H1 (cell line): ENCODE results near the gene MPV17. TPM values are rescaled to one million over a fixed set of nuclear protein-coding genes. Genes with fewer than 3 reads are reported as not detected.

Source experiments
- CTCF ChIA-PET: fragments of 300-600 bp; sonication (Branson Sonifier 250); formaldehyde crosslinking; loops from one replicate; lab custom pipeline; 2021; ENCODE audit not compliant: partially characterized antibody; lab: Charles Lee
- POLR2A ChIA-PET: fragments of 300-600 bp; sonication (Branson Sonifier 250); formaldehyde crosslinking; loops from one replicate; lab custom pipeline; 2021; ENCODE audit warnings: inconsistent platforms; ENCODE audit not compliant: partially characterized antibody; lab: Charles Lee
- DNase-seq, 2 experiments: peaks; one replicate each; pipeline versions ENCODE4 v3.0.0 to v3.0.0-alpha.2; 2010 to 2022; ENCODE audit warnings: low spot score in 2 of 2, low read depth in 1 of 2, mixed read lengths in 1 of 2
- FAIRE-seq: peaks from 2 replicates; lab custom pipeline; 2011; peaks lifted over from hg19 to GRCh38; lab: Jason Lieb, UNC
- H2AFZ ChIP-seq: 2 replicates; pipeline ENCODE4 v1.8.1; 2012; ENCODE audit warnings: low read length, inconsistent platforms
- H2AK5ac ChIP-seq: 2 replicates; pipeline ENCODE4 v1.6.1; 2013; ENCODE audit warnings: low read depth, low read length
- H2BK120ac ChIP-seq: replicated peaks from 2 replicates; pipeline ENCODE3; 2013; ENCODE audit warnings: low read depth, low read length, inconsistent platforms
- H2BK12ac ChIP-seq: 2 replicates; pipeline ENCODE4 v1.6.1; 2013; ENCODE audit warnings: low read depth, low read length
- H2BK15ac ChIP-seq: 2 replicates; pipeline ENCODE4 v1.6.1; 2013; ENCODE audit warnings: low read length
- H2BK20ac ChIP-seq: 2 replicates; pipeline ENCODE4 v1.6.1; 2013; ENCODE audit warnings: low read length
- H2BK5ac ChIP-seq: 2 replicates; pipeline ENCODE4 v1.6.1; 2013; ENCODE audit warnings: low read depth, low read length
- H3K14ac ChIP-seq: 2 replicates; pipeline ENCODE4 v1.6.1; 2013; ENCODE audit warnings: inconsistent platforms; ENCODE audit not compliant: insufficient read length
- H3K18ac ChIP-seq: 2 replicates; pipeline ENCODE4 v1.6.1; 2013; ENCODE audit warnings: low read length; ENCODE audit errors: extremely low read depth
- H3K23ac ChIP-seq: 2 replicates; pipeline ENCODE4 v1.6.1; 2013; ENCODE audit warnings: inconsistent platforms; ENCODE audit not compliant: insufficient read length
- H3K23me2 ChIP-seq: 2 replicates; pipeline ENCODE4 v1.6.1; 2013; ENCODE audit warnings: low read depth, low read length
- H3K27ac ChIP-seq: 2 replicates; pipeline ENCODE4 v1.6.1; 2011; ENCODE audit warnings: low read depth, low read length, inconsistent platforms
- H3K27me3 ChIP-seq, 4 experiments: replicated peaks in 1 of 4; 1 replicate in 1 of 4; 2 replicates in 3 of 4; pipeline versions ENCODE4 v1.6.1 to v1.8.1; 2011 to 2013; ENCODE audit warnings: low read length in 3 of 4, mild to moderate bottlenecking in 3 of 4, inconsistent platforms in 2 of 4, mixed read lengths in 2 of 4, moderate library complexity in 1 of 4; ENCODE audit not compliant: control insufficient read depth in 3 of 4, insufficient read depth in 3 of 4; ENCODE audit errors: extremely low read depth in 1 of 4
- H3K36me3 ChIP-seq, 4 experiments: 2 replicates each; pipeline versions ENCODE4 v1.6.1 to v1.8.1; 2011 to 2013; ENCODE audit warnings: mild to moderate bottlenecking in 4 of 4, low read length in 3 of 4, moderate library complexity in 2 of 4, control low read depth in 1 of 4, inconsistent platforms in 1 of 4; ENCODE audit not compliant: insufficient read depth in 4 of 4, control insufficient read depth in 2 of 4
- H3K4ac ChIP-seq: replicated peaks from 2 replicates; pipeline ENCODE3; 2013; ENCODE audit warnings: low read length, low read depth, mixed read lengths, inconsistent platforms; ENCODE audit not compliant: insufficient read length
- H3K4me1 ChIP-seq, 4 experiments: replicated peaks in 1 of 4; 1 replicate in 1 of 4; 2 replicates in 3 of 4; pipeline versions ENCODE4 v1.6.1 to v1.8.1; 2011 to 2013; ENCODE audit warnings: low read length in 3 of 4, inconsistent platforms in 2 of 4, mixed read lengths in 1 of 4; ENCODE audit not compliant: insufficient read depth in 4 of 4, control insufficient read depth in 3 of 4
- H3K4me2 ChIP-seq, 2 experiments: 2 replicates each; pipeline versions ENCODE4 v1.6.1 to v1.8.1; 2011 to 2013; ENCODE audit warnings: low read depth in 2 of 2, low read length in 2 of 2, control low read depth in 1 of 2, inconsistent platforms in 1 of 2, mild to moderate bottlenecking in 1 of 2; ENCODE audit not compliant: insufficient read depth in 1 of 2
- H3K4me3 ChIP-seq, 4 experiments: fragments of 200-600, 300-600 bp in 1 of 4; sonication (generic), shearing (Covaris generic), sonication (Bioruptor Twin) in 1 of 4; 2 replicates each; pipeline versions ENCODE4 v1.5.1 to v1.8.1; 2011 to 2016; ENCODE audit warnings: low read length in 4 of 4, low read depth in 3 of 4, control low read depth in 2 of 4, inconsistent platforms in 2 of 4, mild to moderate bottlenecking in 2 of 4, mixed read lengths in 1 of 4, moderate library complexity in 1 of 4; ENCODE audit not compliant: insufficient read depth in 2 of 4; ENCODE audit errors: extremely low read depth in 1 of 4
- H3K56ac ChIP-seq: replicated peaks from 2 replicates; pipeline ENCODE3; 2013; ENCODE audit warnings: low read depth, mild to moderate bottlenecking, mixed read lengths, low read length, inconsistent platforms; ENCODE audit not compliant: insufficient read length
- H3K79me1 ChIP-seq: 2 replicates; pipeline ENCODE4 v1.6.1; 2013; ENCODE audit warnings: low read depth, low read length, control low read depth
- H3K79me2 ChIP-seq, 2 experiments: 2 replicates each; pipeline versions ENCODE4 v1.6.1 to v1.8.1; 2012 to 2013; ENCODE audit warnings: low read length in 2 of 2, mild to moderate bottlenecking in 2 of 2, inconsistent platforms in 1 of 2; ENCODE audit not compliant: insufficient read depth in 2 of 2, control insufficient read depth in 1 of 2
- H3K9ac ChIP-seq, 4 experiments: replicated peaks in 1 of 4; 1 replicate in 1 of 4; 2 replicates in 3 of 4; pipeline versions ENCODE4 v1.6.1 to v1.8.1; 2011 to 2013; ENCODE audit warnings: low read depth in 3 of 4, low read length in 3 of 4, control low read depth in 2 of 4, mild to moderate bottlenecking in 2 of 4, moderate library complexity in 2 of 4, inconsistent platforms in 1 of 4; ENCODE audit errors: extremely low read depth in 1 of 4
- H3K9me3 ChIP-seq, 2 experiments: 2 replicates each; pipeline versions ENCODE4 v1.6.1 to v1.8.1; 2012 to 2013; ENCODE audit warnings: mild to moderate bottlenecking in 2 of 2, moderate library complexity in 2 of 2, control low read depth in 1 of 2, inconsistent platforms in 1 of 2, low read depth in 1 of 2, low read length in 1 of 2, mixed read lengths in 1 of 2; ENCODE audit not compliant: insufficient read depth in 2 of 2
- H4K20me1 ChIP-seq, 2 experiments: replicated peaks in 1 of 2; 2 replicates each; pipeline versions ENCODE3 to v1.8.1; 2011 to 2013; ENCODE audit warnings: inconsistent platforms in 2 of 2, low read length in 2 of 2, mild to moderate bottlenecking in 1 of 2; ENCODE audit not compliant: insufficient read depth in 2 of 2, control insufficient read depth in 1 of 2
- H4K5ac ChIP-seq: 2 replicates; pipeline ENCODE4 v1.6.1; 2013; ENCODE audit warnings: low read length, low read depth, mixed read lengths, inconsistent platforms; ENCODE audit not compliant: insufficient read length
- H4K8ac ChIP-seq: 2 replicates; pipeline ENCODE4 v1.8.0; 2013; ENCODE audit warnings: mild to moderate bottlenecking, moderate library complexity, low read length, inconsistent platforms; ENCODE audit not compliant: insufficient read depth; ENCODE audit errors: extremely low read depth
- H4K91ac ChIP-seq: replicated peaks from 2 replicates; pipeline ENCODE3; 2013; ENCODE audit warnings: low read length, mixed read lengths, inconsistent platforms; ENCODE audit not compliant: insufficient read length
- ATF3 ChIP-seq: IDR thresholded peaks from 2 replicates; pipeline ENCODE4 v1.6.1; 2011; ENCODE audit warnings: low read depth, mild to moderate bottlenecking, low read length; ENCODE audit not compliant: insufficient read depth
- CHD2 ChIP-seq: IDR thresholded peaks from 2 replicates; pipeline ENCODE4 v1.6.1; 2012; ENCODE audit warnings: low read length, improper control_type of control experiment
- CTCF ChIP-seq, 3 experiments: IDR thresholded peaks; 1 replicate in 2 of 3; 2 replicates in 1 of 3; pipeline versions ENCODE4 v1.5.1 to v1.6.1; 2011; ENCODE audit warnings: low read length in 3 of 3, mild to moderate bottlenecking in 3 of 3, inconsistent platforms in 2 of 3, low read depth in 1 of 3, moderate library complexity in 1 of 3; ENCODE audit not compliant: insufficient read depth in 1 of 3; ENCODE audit errors: control extremely low read depth in 1 of 3
- GABPA ChIP-seq: IDR thresholded peaks from 2 replicates; pipeline ENCODE4 v1.6.1; 2011; ENCODE audit warnings: mild to moderate bottlenecking, low read length, moderate library complexity, borderline replicate concordance; ENCODE audit not compliant: insufficient read depth
- HDAC2 ChIP-seq, 2 experiments: fragments of 300-600 bp in 1 of 2; sonication (generic) in 1 of 2; IDR thresholded peaks; 2 replicates each; pipeline ENCODE4 v1.6.1; 2011 to 2012; ENCODE audit warnings: low read depth in 2 of 2, low read length in 2 of 2, mild to moderate bottlenecking in 2 of 2, moderate library complexity in 2 of 2, borderline replicate concordance in 1 of 2, inconsistent platforms in 1 of 2
- KDM4A ChIP-seq: IDR thresholded peaks from one replicate; pipeline ENCODE4 v1.7.1; 2012; ENCODE audit warnings: low read depth, mild to moderate bottlenecking, moderate library complexity, low read length, inconsistent platforms; ENCODE audit not compliant: severe bottlenecking
- POLR2A ChIP-seq, 2 experiments: IDR thresholded peaks; 1 replicate in 1 of 2; 2 replicates in 1 of 2; pipeline ENCODE4 v1.6.1; 2011; ENCODE audit warnings: low read depth in 2 of 2, low read length in 2 of 2, mild to moderate bottlenecking in 2 of 2; ENCODE audit errors: control extremely low read depth in 1 of 2
- POLR2AphosphoS5 ChIP-seq: IDR thresholded peaks from 2 replicates; pipeline ENCODE4 v1.6.1; 2011; ENCODE audit warnings: low read depth, low read length
- SP2 ChIP-seq: IDR thresholded peaks from 2 replicates; pipeline ENCODE4 v1.6.1; 2012; ENCODE audit warnings: mild to moderate bottlenecking, low read length, inconsistent platforms
- WGBS, 2 experiments: shearing (Covaris generic) in 1 of 2; methylation state at CpG; one replicate each; pipeline versions ENCODE4 v1.1.6 to v1.1.7; 2013 to 2015; ENCODE audit warnings: low lambda C conversion rate in 2 of 2, mixed read lengths in 2 of 2, inconsistent platforms in 1 of 2, low coverage in 1 of 2, missing lambda C conversion rate in 1 of 2; ENCODE audit not compliant: insufficient replicate concordance in 2 of 2, insufficient coverage in 1 of 2, insufficient read length in 1 of 2; ENCODE audit errors: extremely low coverage in 1 of 2, missing lambda C conversion rate in 1 of 2; 5-methylcytosine and 5-hydroxymethylcytosine counted together
- polyA plus RNA-seq, 7 experiments: library from polyadenylated mRNA; depleted of rRNA in 3 of 7; stranded (reverse) in 5 of 7; unstranded in 2 of 7; fragments of >200 nt in 5 of 7; fragments of 200-250 nt in 2 of 7; gene quantifications; 1 replicate in 5 of 7; 2 replicates in 1 of 7; 4 replicates in 1 of 7; pipeline versions ENCODE4 v1.2.1 to v1.2.3, GENCODE V29; 2011 to 2013; ENCODE audit warnings: missing spikeins in 2 of 7, mixed read lengths in 2 of 7
- total RNA-seq: library from RNA; stranded (reverse); fragmentation: NEBNext Ultra II Directional; extraction: Animal tissue kit (Norgen Biotek cat#: 25700); gene quantifications from 2 replicates; pipeline ENCODE4 v1.2.1, GENCODE V29; 2021

MPV17 gene
- total and polyA plus RNA-seq, 2 of the 8 experiments (the other 6 are each of a cell fraction or from before 2014, with no cell fraction given) = 45.2 to 181 TPM

DNA sequence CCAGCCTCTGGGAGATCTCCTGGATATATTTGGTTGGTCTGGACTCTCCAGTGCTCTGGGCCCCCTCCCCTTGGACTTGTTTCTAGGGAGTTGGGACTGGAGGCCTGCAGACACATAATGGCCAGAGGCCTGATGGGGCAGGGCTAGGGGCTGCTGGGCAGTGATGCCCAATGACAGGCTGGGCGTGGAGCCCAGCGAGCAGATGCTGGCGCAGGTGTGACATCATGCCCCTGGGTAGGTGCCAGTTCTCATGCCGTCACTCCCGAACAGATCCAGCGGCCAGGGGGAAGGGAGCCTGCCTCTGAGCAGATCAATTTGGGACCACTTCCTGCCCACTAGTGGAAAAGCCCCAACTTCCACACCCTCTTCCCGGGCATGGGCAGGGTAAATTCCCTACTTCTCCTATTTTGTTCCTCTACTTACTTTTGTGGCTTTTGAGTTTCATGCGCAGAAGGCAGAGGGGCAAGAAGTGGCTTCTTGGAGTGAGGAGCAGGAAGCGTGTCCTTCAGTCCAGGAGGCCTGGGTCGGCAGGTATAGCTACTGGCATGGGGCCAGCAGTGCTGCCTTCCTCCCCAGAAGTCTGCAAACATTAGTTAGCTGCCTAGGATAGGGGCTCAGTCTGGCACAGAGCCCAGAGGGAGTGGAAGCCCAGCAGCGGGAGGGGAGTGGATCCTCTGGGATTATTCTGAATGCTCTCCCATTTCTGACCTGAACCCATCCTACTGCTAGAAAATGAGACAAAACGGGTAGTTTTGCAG, 6.1 kb downstream of the MPV17 start:
- Histone ChIP-seq H2BK120ac (no peak overlapping the region), H2BK20ac (no peak overlapping the region), H3K23me2 (no peaks in the 10 kb centered on the region), H3K18ac (no peak overlapping the region), H3K27me3 (no peaks in the 10 kb centered on the region), H3K14ac (no peak overlapping the region), H3K23ac (no peak overlapping the region), H3K79me2 (no peaks in the 10 kb centered on the region), H2BK15ac (no peak overlapping the region), H3K79me1 (peaks cover 2% of the 10 kb centered on the region; the same call in 1 of the 2 replicates), H3K36me3 (no peaks in the 10 kb centered on the region), H2AFZ (no peak overlapping the region), H3K9ac (no peak overlapping the region), H4K5ac (no peak overlapping the region), H3K9me3 (no peaks in the 10 kb centered on the region), H3K4me3 (no peak overlapping the region), H2AK5ac (no peak overlapping the region), H3K4me2 (no peak overlapping the region), H4K20me1 (no peaks in the 10 kb centered on the region), H2BK12ac (no peak overlapping the region), H2BK5ac (no peak overlapping the region), H3K56ac (no peak overlapping the region), H4K91ac (no peak overlapping the region), H3K4me1 (peaks cover 0 to 5% (median 0%) of the 10 kb centered on the region in 4 experiments; a peak in 3 of 7 replicates), H3K27ac (no peak overlapping the region), H3K4ac (no peak overlapping the region), H4K8ac (no peak overlapping the region)
- no peak for DNase-seq
- POLR2A ChIA-PET = interaction anchor here (1.1 to 9.4 kb wide), 4 partner anchors 8 to 62 kb away, joined by 3 to 105 read pairs (median 4); partner anchors contain the start of gene UCN
- WGBS, 2 experiments = 86% methylated on average over 12 of the region's 12 CpGs; no CpG with 5 or more reads in 1 of the 2 experiments
- no peak for FAIRE-seq
- CTCF ChIA-PET = interaction anchor here (0.9 to 10.3 kb wide), 4 partner anchors 13 to 38 kb away, joined by 3 to 128 read pairs (median 4); partner anchors contain the start of gene UCN
- TF ChIP-seq SP2 (no peak), HDAC2 (IDR thresholded peaks at IDR 0.05; ENCODE audit: borderline replicate concordance in 1 of 2, low read depth in 2 of 2, low read length in 2 of 2) (no peak), POLR2AphosphoS5 (no peak), ATF3 (no peak), CHD2 (no peak), KDM4A (no peak), CTCF (IDR thresholded peaks at IDR 0.05; ENCODE audit: control extremely low read depth in 1 of 3, insufficient read depth in 1 of 3, low read depth in 1 of 3, low read length in 3 of 3) (no peak), GABPA (no peak), POLR2A (IDR thresholded peaks at IDR 0.05; ENCODE audit: control extremely low read depth in 1 of 2, low read depth in 2 of 2, low read length in 2 of 2) (no peak)
